Measurements from ENCODE around the gene CHST14. TPM values are rescaled to one million over a fixed set of nuclear protein-coding genes. Genes with fewer than 3 reads are reported as not detected.

Gene CHST14
- total RNA-seq, 4 donors from 2014 or later, result 0.83 to 3.5 (median 2.6) TPM

- H3K27me3 ChIP-seq, result no peaks in the 10 kb centered on the region
- H3K4me1 ChIP-seq, result peaks cover 5 to 60% (median 12%) of the 10 kb centered on the region in 4 donors
- H3K27ac ChIP-seq, result no peak overlapping the region
Measured at GRCh38 chr15:40443846-40444245, 26.9 kb upstream of the CHST14 start.

DNA sequence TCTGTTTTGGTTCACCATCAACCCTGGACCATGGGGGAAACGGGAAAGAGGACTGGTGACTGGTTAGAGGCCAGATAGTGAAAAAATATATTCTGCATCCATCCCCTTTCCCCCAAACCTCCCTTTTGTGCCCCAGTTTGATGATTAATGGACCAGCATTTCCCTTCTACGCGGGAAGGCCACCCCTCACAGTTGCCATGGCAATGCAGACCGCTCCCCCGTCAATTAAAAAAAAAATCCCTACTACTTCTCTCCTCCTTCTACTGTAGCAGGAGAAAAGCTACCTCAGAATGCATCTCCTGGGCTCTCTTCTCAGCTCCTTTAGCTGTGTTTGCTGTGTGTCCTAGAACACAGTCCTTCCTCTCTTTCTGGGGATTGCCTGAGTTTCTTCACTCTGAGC is 26.0 kb upstream of the CHST14 start:
- Histone ChIP-seq H3K4me1 (peaks cover under 1 to 63% (median 10%) of the 10 kb centered on the region in 4 donors), H3K36me3 (no peaks in the 10 kb centered on the region), H3K27ac (no peak overlapping the region), H3K9me3 (no peaks in the 10 kb centered on the region), H3K27me3 (no peaks in the 10 kb centered on the region), H3K4me3 (no peak overlapping the region)
- no peak for DNase-seq
- no peak for TF ChIP-seq POLR2A (IDR thresholded peaks at IDR 0.05)
- TF ChIP-seq, protein P1, sequence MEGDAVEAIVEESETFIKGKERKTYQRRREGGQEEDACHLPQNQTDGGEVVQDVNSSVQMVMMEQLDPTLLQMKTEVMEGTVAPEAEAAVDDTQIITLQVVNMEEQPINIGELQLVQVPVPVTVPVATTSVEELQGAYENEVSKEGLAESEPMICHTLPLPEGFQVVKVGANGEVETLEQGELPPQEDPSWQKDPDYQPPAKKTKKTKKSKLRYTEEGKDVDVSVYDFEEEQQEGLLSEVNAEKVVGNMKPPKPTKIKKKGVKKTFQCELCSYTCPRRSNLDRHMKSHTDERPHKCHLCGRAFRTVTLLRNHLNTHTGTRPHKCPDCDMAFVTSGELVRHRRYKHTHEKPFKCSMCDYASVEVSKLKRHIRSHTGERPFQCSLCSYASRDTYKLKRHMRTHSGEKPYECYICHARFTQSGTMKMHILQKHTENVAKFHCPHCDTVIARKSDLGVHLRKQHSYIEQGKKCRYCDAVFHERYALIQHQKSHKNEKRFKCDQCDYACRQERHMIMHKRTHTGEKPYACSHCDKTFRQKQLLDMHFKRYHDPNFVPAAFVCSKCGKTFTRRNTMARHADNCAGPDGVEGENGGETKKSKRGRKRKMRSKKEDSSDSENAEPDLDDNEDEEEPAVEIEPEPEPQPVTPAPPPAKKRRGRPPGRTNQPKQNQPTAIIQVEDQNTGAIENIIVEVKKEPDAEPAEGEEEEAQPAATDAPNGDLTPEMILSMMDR (IDR thresholded peaks at IDR 0.05), result no peak

More at GRCh38 chr15:40443846-40444245, 26.9 kb upstream of the CHST14 start:
- Histone ChIP-seq H3K36me3 (no peaks in the 10 kb centered on the region), H3K9me3 (no peaks in the 10 kb centered on the region), H3K4me3 (no peak overlapping the region)
- peak in 1 of 3 donors; percentile 18 for DNase-seq
- TF ChIP-seq POLR2A (IDR thresholded peaks at IDR 0.05), result no peak
- TF ChIP-seq, protein P1 (IDR thresholded peaks at IDR 0.05), result no peak

- DNase-seq, result no peak
- H3K27me3 ChIP-seq, result no peaks in the 10 kb centered on the region
- H3K9me3 ChIP-seq, result no peaks in the 10 kb centered on the region
- no peak overlapping the region for H3K27ac ChIP-seq
- TF ChIP-seq, protein P1 (IDR thresholded peaks at IDR 0.05), result no peak
- H3K4me3 ChIP-seq, result no peak overlapping the region
- peaks cover 0 to 59% (median 9%) of the 10 kb centered on the region in 4 donors for H3K4me1 ChIP-seq
- no peaks in the 10 kb centered on the region for H3K36me3 ChIP-seq
Measured at GRCh38 chr15:40445421-40445922, 25.3 kb upstream of the CHST14 start.

DNA sequence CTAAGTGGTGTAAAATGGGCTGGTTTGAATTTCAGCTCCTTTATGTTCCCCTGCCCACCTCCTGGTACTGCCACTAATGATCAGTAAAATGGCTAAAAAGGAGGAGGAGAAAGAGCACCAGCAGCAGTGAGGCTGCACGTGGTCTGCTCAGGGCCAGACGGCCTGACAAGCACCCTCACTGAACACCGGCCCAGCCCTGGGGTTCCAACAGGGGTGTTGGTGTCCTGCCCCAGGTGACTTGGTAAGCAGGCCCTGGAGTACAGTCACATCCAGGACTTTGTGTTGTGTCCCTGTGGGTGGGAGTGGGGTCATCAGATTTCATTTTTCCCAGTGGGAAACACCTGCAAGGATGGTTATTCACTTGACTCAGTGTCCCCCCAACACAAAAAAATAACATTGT is 24.6 kb upstream of the CHST14 start:
- no peak for DNase-seq
- H3K36me3 ChIP-seq, result no peaks in the 10 kb centered on the region
- no peaks in the 10 kb centered on the region for H3K27me3 ChIP-seq
- H3K9me3 ChIP-seq, result no peaks in the 10 kb centered on the region
- no peak overlapping the region for H3K4me3 ChIP-seq
- peaks cover 0 to 63% (median 9%) of the 10 kb centered on the region in 4 donors for H3K4me1 ChIP-seq
- no peak overlapping the region for H3K27ac ChIP-seq
- TF ChIP-seq, protein P1 (IDR thresholded peaks at IDR 0.05), result no peak
- TF ChIP-seq POLR2A (IDR thresholded peaks at IDR 0.05), result no peak

GRCh38 chr15:40448354-40448753 is 22.4 kb upstream of the CHST14 start:
- Histone ChIP-seq H3K4me1 (peaks cover 4 to 71% (median 14%) of the 10 kb centered on the region in 4 donors), H3K9me3 (no peaks in the 10 kb centered on the region), H3K27me3 (no peaks in the 10 kb centered on the region), H3K36me3 (no peaks in the 10 kb centered on the region), H3K27ac (no peak overlapping the region), H3K4me3 (no peak overlapping the region)
- TF ChIP-seq, protein P1 (IDR thresholded peaks at IDR 0.05), result no peak
- no peak for TF ChIP-seq POLR2A (IDR thresholded peaks at IDR 0.05)
- DNase-seq, result no peak

DNA sequence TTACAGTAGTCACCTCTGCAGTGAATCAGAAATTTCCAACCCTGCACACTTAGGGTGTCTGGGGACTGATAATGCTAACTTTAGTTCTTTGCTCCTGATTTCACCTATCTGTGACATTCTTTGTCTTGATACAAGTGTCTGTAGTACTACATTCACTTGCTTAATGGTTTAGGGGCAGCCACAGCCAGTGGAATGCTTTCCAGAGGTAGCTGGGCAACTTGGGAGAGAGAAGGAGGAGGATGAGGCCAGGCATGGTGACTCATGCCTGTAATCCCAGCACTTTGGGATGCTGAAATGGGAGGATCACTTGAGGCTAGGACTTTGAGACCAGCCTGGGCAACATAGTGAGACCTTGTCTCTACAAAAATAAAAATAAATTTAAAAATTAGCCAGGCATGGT is 21.5 kb upstream of the CHST14 start:
- no peaks in the 10 kb centered on the region for H3K9me3 ChIP-seq
- DNase-seq, result no peak
- H3K4me1 ChIP-seq, result peaks cover 9 to 72% (median 16%) of the 10 kb centered on the region in 4 donors
- H3K27me3 ChIP-seq, result no peaks in the 10 kb centered on the region
- H3K27ac ChIP-seq, result no peak overlapping the region
- H3K4me3 ChIP-seq, result no peak overlapping the region
- TF ChIP-seq, protein P1 (IDR thresholded peaks at IDR 0.05), result no peak
- TF ChIP-seq POLR2A (IDR thresholded peaks at IDR 0.05), result no peak
- no peaks in the 10 kb centered on the region for H3K36me3 ChIP-seq
